Ectodermal cell (in vitro differentiated cells): ENCODE results near the gene PLAC8L1.

Source experiments
- H3K27ac ChIP-seq: 2 replicates; pipeline ENCODE4 v1.7.0; 2013; ENCODE audit warnings: mild to moderate bottlenecking, low read depth, low read length; ENCODE audit not compliant: insufficient read depth, poor library complexity, severe bottlenecking
- H3K27me3 ChIP-seq: 2 replicates; pipeline ENCODE4 v1.7.0; 2013; ENCODE audit warnings: mild to moderate bottlenecking, low read length; ENCODE audit not compliant: insufficient read depth, control insufficient read depth, poor library complexity, severe bottlenecking
- H3K36me3 ChIP-seq: one replicate; pipeline ENCODE4 v1.7.0; 2013; ENCODE audit warnings: low read length; ENCODE audit not compliant: control insufficient read depth, insufficient read depth
- H3K4me1 ChIP-seq: one replicate; pipeline ENCODE4 v1.7.0; 2013; ENCODE audit warnings: low read length; ENCODE audit not compliant: control insufficient read depth, insufficient read depth
- H3K4me3 ChIP-seq: 2 replicates; pipeline ENCODE4 v1.7.0; 2013; ENCODE audit warnings: low read depth, low read length, control low read depth; ENCODE audit not compliant: insufficient read depth
- H3K9me3 ChIP-seq: 2 replicates; pipeline ENCODE4 v1.7.0; 2013; ENCODE audit warnings: mild to moderate bottlenecking, low read length, moderate library complexity; ENCODE audit not compliant: control insufficient read depth
- WGBS, 2 experiments: methylation state at CpG; one replicate each; pipeline ENCODE4 v1.1.7; 2013; ENCODE audit warnings: missing lambda C conversion rate in 2 of 2; 5-methylcytosine and 5-hydroxymethylcytosine counted together

Gene PLAC8L1

GRCh38 chr5:146050086-146050485 is 55.3 kb downstream of the PLAC8L1 start:
- no peaks in the 10 kb centered on the region for H3K4me1 ChIP-seq
- no peaks in the 10 kb centered on the region for H3K36me3 ChIP-seq
- H3K27me3 ChIP-seq = no peaks in the 10 kb centered on the region
- no peak overlapping the region for H3K27ac ChIP-seq
- no peaks in the 10 kb centered on the region for H3K9me3 ChIP-seq
- WGBS, 2 experiments = 82 to 89% methylated on average over 5 of the region's 5 CpGs
- no peak overlapping the region for H3K4me3 ChIP-seq

GRCh38 chr5:146049704-146050026 is 55.7 kb downstream of the PLAC8L1 start:
- no peaks in the 10 kb centered on the region for H3K27me3 ChIP-seq
- no peaks in the 10 kb centered on the region for H3K9me3 ChIP-seq
- 63 to 74% methylated on average over 3 of the region's 3 CpGs for WGBS, 2 experiments
- no peak overlapping the region for H3K27ac ChIP-seq
- no peaks in the 10 kb centered on the region for H3K36me3 ChIP-seq
- no peak overlapping the region for H3K4me3 ChIP-seq
- no peaks in the 10 kb centered on the region for H3K4me1 ChIP-seq

- 80 to 82% methylated on average over 14 to 15 of the region's 15 CpGs for WGBS, 2 experiments
- no peaks in the 10 kb centered on the region for H3K9me3 ChIP-seq
- H3K36me3 ChIP-seq = no peaks in the 10 kb centered on the region
- H3K4me3 ChIP-seq = no peak overlapping the region
- H3K27ac ChIP-seq = no peak overlapping the region
- no peaks in the 10 kb centered on the region for H3K27me3 ChIP-seq
- H3K4me1 ChIP-seq = no peaks in the 10 kb centered on the region
These were observed 56.2 kb downstream of the PLAC8L1 start for GRCh38 chr5:146048994-146049703.

GRCh38 chr5:146047396-146047795 is 58.0 kb downstream of the PLAC8L1 start:
- WGBS, 2 experiments = 95 to 97% methylated on average over 4 of the region's 4 CpGs
- no peaks in the 10 kb centered on the region for H3K4me1 ChIP-seq
- H3K36me3 ChIP-seq = no peaks in the 10 kb centered on the region
- no peak overlapping the region for H3K27ac ChIP-seq
- no peaks in the 10 kb centered on the region for H3K27me3 ChIP-seq
- H3K4me3 ChIP-seq = no peak overlapping the region
- no peaks in the 10 kb centered on the region for H3K9me3 ChIP-seq

GRCh38 chr5:146043722-146044121 is 61.7 kb downstream of the PLAC8L1 start:
- Histone ChIP-seq H3K36me3 (no peaks in the 10 kb centered on the region), H3K4me1 (no peaks in the 10 kb centered on the region), H3K27ac (no peak overlapping the region), H3K4me3 (no peak overlapping the region), H3K9me3 (no peaks in the 10 kb centered on the region), H3K27me3 (no peaks in the 10 kb centered on the region)
- WGBS, 2 experiments = 94 to 96% methylated on average over 4 of the region's 4 CpGs

- no peak overlapping the region for H3K27ac ChIP-seq
- H3K27me3 ChIP-seq = no peaks in the 10 kb centered on the region
- no peaks in the 10 kb centered on the region for H3K4me1 ChIP-seq
- H3K9me3 ChIP-seq = no peaks in the 10 kb centered on the region
- H3K36me3 ChIP-seq = no peaks in the 10 kb centered on the region
- H3K4me3 ChIP-seq = no peak overlapping the region
- 91 to 96% methylated on average over 5 of the region's 5 CpGs for WGBS, 2 experiments
These were observed 62.6 kb downstream of the PLAC8L1 start for GRCh38 chr5:146042628-146043279.

- 81% methylated on average over 10 of the region's 10 CpGs for WGBS, 2 experiments
- no peaks in the 10 kb centered on the region for H3K9me3 ChIP-seq
- no peaks in the 10 kb centered on the region for H3K27me3 ChIP-seq
- no peaks in the 10 kb centered on the region for H3K36me3 ChIP-seq
- H3K4me3 ChIP-seq = no peak overlapping the region
- no peak overlapping the region for H3K27ac ChIP-seq
- no peaks in the 10 kb centered on the region for H3K4me1 ChIP-seq
These were observed 64.1 kb downstream of the PLAC8L1 start for GRCh38 chr5:146041180-146041789.

GRCh38 chr5:146040527-146040926 is 64.8 kb downstream of the PLAC8L1 start:
- Histone ChIP-seq H3K27me3 (no peaks in the 10 kb centered on the region), H3K9me3 (no peaks in the 10 kb centered on the region), H3K36me3 (no peaks in the 10 kb centered on the region), H3K4me3 (no peak overlapping the region), H3K4me1 (no peaks in the 10 kb centered on the region), H3K27ac (no peak overlapping the region)
- WGBS, 2 experiments = 89% methylated on average over 3 of the region's 3 CpGs

- no peaks in the 10 kb centered on the region for H3K27me3 ChIP-seq
- 95 to 97% methylated on average over 3 of the region's 3 CpGs for WGBS, 2 experiments
- H3K4me3 ChIP-seq = no peak overlapping the region
- H3K4me1 ChIP-seq = no peaks in the 10 kb centered on the region
- H3K9me3 ChIP-seq = no peaks in the 10 kb centered on the region
- no peaks in the 10 kb centered on the region for H3K36me3 ChIP-seq
- H3K27ac ChIP-seq = no peak overlapping the region
These were observed 66.0 kb downstream of the PLAC8L1 start for GRCh38 chr5:146039420-146039819.

- Histone ChIP-seq H3K4me1 (no peaks in the 10 kb centered on the region), H3K36me3 (no peaks in the 10 kb centered on the region), H3K9me3 (no peaks in the 10 kb centered on the region), H3K27me3 (no peaks in the 10 kb centered on the region), H3K4me3 (no peak overlapping the region), H3K27ac (no peak overlapping the region)
- WGBS, 2 experiments = 69 to 70% methylated on average over 4 of the region's 4 CpGs
These were observed 70.8 kb downstream of the PLAC8L1 start for GRCh38 chr5:146034605-146035004.
